KOPT-K1 (cell line): ENCODE data around the gene PLAAT3.
"Not testable (repeated sequence)": the region's sequence is repeated elsewhere in the genome, so short reads cannot be mapped to it uniquely, and the experiment has no call there.

Source experiments
- H3K27ac ChIP-seq: fragments of 200-600 bp; sonication (generic); 2 replicates; pipeline ENCODE4 v1.5.1; 2016; ENCODE audit warnings: antibody characterized with exemption, mild to moderate bottlenecking, low read depth, low read length; ENCODE audit not compliant: poor library complexity, severe bottlenecking
- H3K36me3 ChIP-seq: fragments of 200-600 bp; sonication (generic); 2 replicates; pipeline ENCODE4 v1.5.1; 2017; ENCODE audit warnings: antibody characterized with exemption, mild to moderate bottlenecking, low read length, moderate library complexity; ENCODE audit not compliant: insufficient read depth
- H3K9me3 ChIP-seq: fragments of 200-600 bp; sonication (generic); 2 replicates; pipeline ENCODE4 v1.5.1; 2017; ENCODE audit warnings: antibody characterized with exemption, low read length, mild to moderate bottlenecking; ENCODE audit not compliant: insufficient read depth, poor library complexity, severe bottlenecking

Gene PLAAT3

GRCh38 chr11:63616953-63617352 lies 2.7 kb upstream of the PLAAT3 start:
- Histone ChIP-seq H3K9me3 (no peaks in the 10 kb centered on the region), H3K36me3 (no peaks in the 10 kb centered on the region), H3K27ac (no peak overlapping the region)

DNA sequence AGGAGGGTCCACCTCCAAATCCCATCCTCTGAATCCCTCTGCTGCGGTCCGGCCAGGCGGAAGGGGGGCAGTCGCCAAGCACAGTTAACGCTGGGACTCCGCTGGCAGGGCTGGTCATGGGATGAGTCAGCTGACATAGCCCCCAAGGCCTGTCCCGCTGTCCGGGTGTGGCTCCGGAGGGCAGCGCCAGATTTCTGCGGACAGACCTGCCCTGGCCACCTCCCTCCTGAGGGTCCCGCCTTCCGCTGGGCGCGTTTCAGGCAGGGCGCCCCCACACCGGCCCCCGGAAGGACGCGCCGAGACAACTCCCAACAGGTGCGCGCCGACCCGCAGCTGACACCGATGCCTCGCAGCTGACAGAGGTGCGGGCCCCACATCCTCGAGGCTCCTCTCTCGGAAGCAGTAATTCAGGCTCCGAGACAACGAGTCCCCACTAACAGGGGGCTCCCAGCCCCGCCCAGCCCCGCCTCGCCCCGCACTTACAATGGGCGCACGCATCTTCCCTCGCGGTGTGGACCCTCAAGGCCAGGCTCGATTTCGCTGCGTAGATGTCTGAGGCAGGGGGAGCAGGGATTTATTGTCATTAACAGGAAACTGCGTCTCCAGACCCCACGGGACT lies 607 bp downstream of the PLAAT3 start:
- H3K27ac ChIP-seq, result no peak overlapping the region
- H3K36me3 ChIP-seq, result no peaks in the 10 kb centered on the region

DNA sequence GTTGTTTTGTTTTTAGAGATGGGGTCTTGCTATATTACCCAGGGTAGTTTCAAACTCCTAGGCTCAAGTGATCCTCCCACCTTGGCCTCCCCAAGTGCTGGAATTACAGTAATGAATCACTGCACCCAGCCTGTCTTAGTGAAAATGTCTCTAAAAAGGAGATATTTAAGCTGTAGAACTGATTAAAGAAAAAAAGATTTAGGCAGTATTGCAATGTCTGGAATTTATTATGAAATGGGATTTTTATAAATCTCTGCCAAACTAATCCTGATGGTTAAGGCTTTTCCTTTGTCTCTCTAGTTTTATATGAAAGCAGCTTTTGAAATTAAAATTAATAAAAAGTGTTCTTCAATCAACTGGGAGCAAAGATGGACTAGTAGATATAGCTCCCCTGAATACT lies 2.1 kb downstream of the PLAAT3 start:
- Histone ChIP-seq H3K9me3 (no peaks in the 10 kb centered on the region), H3K27ac (no peak overlapping the region), H3K36me3 (no peaks in the 10 kb centered on the region)

More for the DNA sequence above, 607 bp downstream of the PLAAT3 start:
- H3K9me3 ChIP-seq, result no peaks in the 10 kb centered on the region

DNA sequence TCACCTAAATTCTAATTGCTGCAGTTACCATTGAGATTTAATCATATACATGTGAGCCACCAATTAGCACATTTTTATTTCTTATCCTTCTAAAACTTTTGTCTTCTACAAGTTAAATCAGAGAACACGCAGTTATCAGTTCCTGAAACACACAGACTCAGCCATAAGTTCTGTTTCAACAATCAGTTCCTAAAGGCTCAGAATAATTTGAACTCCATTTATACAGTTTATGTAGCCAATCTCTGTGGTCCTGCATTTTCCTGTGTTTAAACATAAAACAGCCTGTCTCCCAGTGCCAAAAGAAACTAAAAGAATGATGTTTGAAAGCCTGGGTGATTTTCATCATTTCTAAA lies 2.9 kb downstream of the PLAAT3 start:
- Histone ChIP-seq H3K27ac (no peak overlapping the region), H3K9me3 (no peaks in the 10 kb centered on the region), H3K36me3 (no peaks in the 10 kb centered on the region)

- H3K27ac ChIP-seq, result no peak overlapping the region
Measured at GRCh38 chr11:63610604-63611394, 3.4 kb downstream of the PLAAT3 start.

DNA sequence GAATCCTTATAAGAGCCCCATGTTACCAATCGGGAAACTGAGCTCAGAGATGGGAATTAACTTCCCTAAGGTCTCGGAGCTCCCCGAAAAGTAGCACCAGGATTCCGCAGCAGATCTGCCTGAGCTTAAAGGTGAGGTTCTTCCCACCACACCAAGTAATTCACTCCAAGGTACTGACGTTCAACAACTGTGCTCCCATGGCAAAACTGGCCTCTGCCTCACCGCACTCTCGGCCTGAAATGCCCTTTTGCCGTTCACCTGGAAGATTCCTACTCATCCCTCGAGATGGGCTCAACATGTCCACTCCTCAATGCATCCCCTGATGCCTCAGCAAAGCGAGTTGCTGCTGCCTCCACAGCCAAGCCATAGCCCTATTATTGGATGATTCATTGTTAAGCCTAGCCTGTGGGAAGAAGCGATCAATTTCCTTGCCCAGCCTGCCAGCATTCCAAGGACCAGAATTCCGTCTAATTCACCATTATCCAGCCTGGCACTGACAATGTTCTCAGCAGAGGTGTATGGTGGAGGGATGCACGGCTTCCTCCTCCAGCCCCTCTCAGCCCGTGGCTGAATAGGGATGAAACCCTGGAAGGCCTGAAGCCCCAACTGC lies 4.2 kb downstream of the PLAAT3 start:
- no peaks in the 10 kb centered on the region for H3K36me3 ChIP-seq
- H3K27ac ChIP-seq, result no peak overlapping the region
- no peaks in the 10 kb centered on the region for H3K9me3 ChIP-seq

More at GRCh38 chr11:63610604-63611394, 3.4 kb downstream of the PLAAT3 start:
- H3K36me3 ChIP-seq, result no peaks in the 10 kb centered on the region
- H3K9me3 ChIP-seq, result no peaks in the 10 kb centered on the region

- Histone ChIP-seq H3K36me3 (no peaks in the 10 kb centered on the region), H3K9me3 (no peaks in the 10 kb centered on the region), H3K27ac (no peak overlapping the region)
Measured at GRCh38 chr11:63609536-63609935, 4.7 kb downstream of the PLAAT3 start.

DNA sequence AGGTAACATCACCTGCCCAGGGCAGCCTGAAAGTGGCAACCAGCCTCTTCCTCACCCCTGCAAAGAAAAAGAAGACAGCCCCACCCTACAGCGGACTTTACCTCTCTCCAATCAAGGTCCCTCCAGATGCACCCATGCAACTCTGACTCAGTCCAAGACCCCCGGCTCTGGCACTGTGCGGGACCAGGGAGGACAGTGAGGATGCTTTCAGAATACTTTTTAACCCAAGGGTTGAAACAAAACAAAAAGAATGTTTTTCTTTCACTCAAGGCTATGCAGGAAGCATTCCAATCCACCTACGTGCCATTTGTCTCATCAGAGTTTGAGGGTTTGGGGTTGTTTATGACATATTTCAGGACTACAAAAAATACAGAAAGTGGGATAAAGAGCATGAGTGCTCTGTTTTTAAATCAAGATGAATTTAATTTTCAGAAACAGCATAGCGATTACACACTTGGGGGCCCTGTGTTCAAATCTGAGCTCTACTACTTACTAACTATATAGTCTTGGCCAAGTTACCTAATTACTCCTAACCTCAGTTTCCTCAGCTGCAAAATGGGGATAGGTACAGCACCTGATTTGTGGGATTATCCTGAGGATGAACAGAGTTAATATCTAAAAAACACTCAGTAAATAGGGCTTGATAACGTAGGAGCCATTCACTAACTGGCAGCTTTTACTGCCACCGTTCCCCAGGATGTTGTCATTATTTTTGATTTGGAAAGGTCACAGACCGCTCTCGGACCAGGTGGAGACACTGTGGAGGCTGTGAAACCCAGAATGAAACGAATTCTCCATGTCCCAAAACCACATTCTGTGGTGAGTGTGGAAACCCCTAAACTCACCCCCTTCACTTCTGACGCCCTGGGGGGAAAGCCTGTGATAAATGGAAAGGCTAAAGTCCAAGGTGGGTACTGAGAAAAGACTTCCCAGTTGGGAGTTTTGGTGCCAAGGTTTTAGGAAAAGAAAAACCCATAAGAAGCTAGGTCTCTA lies 5.6 kb downstream of the PLAAT3 start:
- no peaks in the 10 kb centered on the region for H3K9me3 ChIP-seq
- H3K27ac ChIP-seq, result no peak overlapping the region
- no peaks in the 10 kb centered on the region for H3K36me3 ChIP-seq

DNA sequence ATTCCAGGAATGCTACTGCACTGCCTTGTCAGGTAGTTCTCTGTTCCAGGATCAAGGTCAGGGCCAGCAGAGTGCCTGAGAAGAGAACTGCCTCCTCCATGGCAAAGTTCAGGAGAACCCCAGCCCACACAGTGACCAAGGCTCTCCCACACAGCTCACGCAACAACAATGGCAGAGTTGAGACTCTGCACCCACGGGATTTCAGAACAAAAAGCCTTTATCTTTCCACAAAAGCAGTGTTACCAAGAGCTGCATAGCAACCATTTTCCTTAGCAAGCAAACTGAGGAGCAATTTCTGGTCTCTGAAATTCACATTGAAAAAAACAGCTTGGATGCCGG lies 11.1 kb downstream of the PLAAT3 start:
- Histone ChIP-seq H3K9me3 (no peaks in the 10 kb centered on the region), H3K36me3 (no peaks in the 10 kb centered on the region), H3K27ac (no peak overlapping the region)

GRCh38 chr11:63602290-63603179 lies 11.7 kb downstream of the PLAAT3 start:
- H3K36me3 ChIP-seq, H3K9me3 ChIP-seq, H3K27ac ChIP-seq: not testable (repeated sequence)

- Histone ChIP-seq H3K36me3 (no peaks in the 10 kb centered on the region), H3K9me3 (no peaks in the 10 kb centered on the region), H3K27ac (no peak overlapping the region)
Measured at GRCh38 chr11:63599211-63600122, 14.8 kb downstream of the PLAAT3 start.

- H3K27ac ChIP-seq, result no peak overlapping the region
- no peaks in the 10 kb centered on the region for H3K9me3 ChIP-seq
- H3K36me3 ChIP-seq, result no peaks in the 10 kb centered on the region
Measured at GRCh38 chr11:63598556-63598955, 15.7 kb downstream of the PLAAT3 start.

- Histone ChIP-seq H3K36me3 (no peaks in the 10 kb centered on the region), H3K27ac (no peak overlapping the region), H3K9me3 (no peaks in the 10 kb centered on the region)
Measured at GRCh38 chr11:63595296-63595695, 18.9 kb downstream of the PLAAT3 start.
